Lower leg skin (tissue), 4 donors: ENCODE results near the gene DOC2A. TPM values are rescaled to one million over a fixed set of nuclear protein-coding genes. Genes with fewer than 3 reads are reported as not detected.
"Not testable (repeated sequence)": the region's sequence is repeated elsewhere in the genome, so short reads cannot be mapped to it uniquely, and the experiment has no call there.

Experiments used
- DNase-seq, 2 donors: peaks; one replicate each; pipeline ENCODE4 v3.0.0-alpha.2; 2019; ENCODE audit warnings: low spot score in 2 of 2
- H3K4me3 ChIP-seq: fragments of 200-600 bp; sonication (generic); 2 replicates; pipeline ENCODE4 v1.5.1; 2017; ENCODE audit warnings: mild to moderate bottlenecking, low read depth; ENCODE audit not compliant: poor library complexity, severe bottlenecking
- CTCF ChIP-seq, 3 donors: fragments of 450-650 bp; IDR thresholded peaks; one replicate each; pipeline ENCODE4 v1.5.1; 2016; ENCODE audit warnings: antibody characterized with exemption in 3 of 3, mild to moderate bottlenecking in 3 of 3, moderate library complexity in 2 of 3
- POLR2A ChIP-seq, 2 donors: fragments of 450-650 bp; IDR thresholded peaks; one replicate each; pipeline ENCODE4 v1.6.1; 2016 to 2017; ENCODE audit warnings: antibody characterized with exemption in 2 of 2, mild to moderate bottlenecking in 1 of 2, moderate library complexity in 1 of 2
- WGBS, 2 donors: methylation state at CpG; one replicate each; pipeline ENCODE4 v1.1.5; 2018; 5-methylcytosine and 5-hydroxymethylcytosine counted together
- intact Hi-C: fragments of 100-400 bp; cut with DNase I; formaldehyde crosslinking; loops from one replicate; pipeline ENCODE4 v1.15.0; 2023; ENCODE audit warnings: low total_unique reads
- total RNA-seq, 4 donors: library from RNA; depleted of rRNA; stranded (reverse); fragments of >200 nt; gene quantifications; one replicate each; pipeline ENCODE4 v1.1.0, GENCODE V29; 2016

Gene DOC2A
- total RNA-seq, 4 donors from 2014 or later = 0.21 to 2.6 (median 0.69) TPM; not detected in 1

- TF ChIP-seq POLR2A (IDR thresholded peaks at IDR 0.05) = no peak
- no peak for TF ChIP-seq CTCF (IDR thresholded peaks at IDR 0.05)
- intact Hi-C loops = loop anchor here (5.0 kb wide), 1 partner anchor 101 kb away; no protein-coding TSS in a partner anchor
- H3K4me3 ChIP-seq = no peak overlapping the region
- 55% methylated on average over 10 of the region's 10 CpGs for WGBS, 2 donors
- DNase-seq = no peak
These were observed 49.7 kb downstream of the DOC2A start for GRCh38 chr16:29961127-29961478.

- DNase-seq, H3K4me3 ChIP-seq: not testable (repeated sequence)
- intact Hi-C loops = loop anchor here (5.0 kb wide), 1 partner anchor 102 kb away; no protein-coding TSS in a partner anchor
- 89% methylated on average over 4 of the region's 4 CpGs for WGBS, 2 donors
These were observed 51.0 kb downstream of the DOC2A start for GRCh38 chr16:29959821-29960220.

GRCh38 chr16:29959293-29959692, 51.5 kb downstream of the DOC2A start:
- DNase-seq = no peak
- no peak overlapping the region for H3K4me3 ChIP-seq
- intact Hi-C loops = no loop called here
- TF ChIP-seq CTCF (IDR thresholded peaks at IDR 0.05) (no peak), POLR2A (IDR thresholded peaks at IDR 0.05) (no peak)
- WGBS, 2 donors = 94 to 95% methylated on average over 8 of the region's 9 CpGs

- DNase-seq = no peak
- H3K4me3 ChIP-seq = no peak overlapping the region
- WGBS, 2 donors = 87 to 90% methylated on average over 5 of the region's 5 CpGs
- intact Hi-C loops = no loop called here
- no peak for TF ChIP-seq POLR2A (IDR thresholded peaks at IDR 0.05)
- no peak for TF ChIP-seq CTCF (IDR thresholded peaks at IDR 0.05)
These were observed 52.1 kb downstream of the DOC2A start for GRCh38 chr16:29958756-29959155.

Other genes with a start within 250 kb of the DOC2A start
- gene ZG16, start 232.8 kb downstream of the DOC2A start, total RNA-seq = not detected
- gene KIF22, start 220.3 kb downstream of the DOC2A start, total RNA-seq = 10 to 100 TPM; 36.8 to 81.2 (median 44.9) TPM
- 100 to 1,000 TPM in 1 of 4 donors, 10 to 100 TPM in 3; 62.1 to 101 (median 84.8) TPM for gene MAZ, start 204.5 kb downstream of the DOC2A start, total RNA-seq
- 1 to 10 TPM in 3 of 4 donors, not detected in 1; 1.1 to 3.6 (median 1.4) TPM for gene PRRT2, start 198.8 kb downstream of the DOC2A start, total RNA-seq
- gene PAGR1, start 194.9 kb downstream of the DOC2A start, total RNA-seq = 10 to 100 TPM; 28.0 to 33.5 (median 32.1) TPM
- 10 to 100 TPM; 58.2 to 94.1 (median 70.4) TPM for gene MVP, start 190.6 kb downstream of the DOC2A start, total RNA-seq
- 100 to 1,000 TPM in 3 of 4 donors, 10 to 100 TPM in 1; 83.4 to 122 (median 108) TPM for gene CDIPT, start 147.8 kb downstream of the DOC2A start, total RNA-seq
- 100 to 1,000 TPM in 1 of 4 donors, 1 to 10 TPM in 3; 1.4 to 100 (median 3.1) TPM for gene SEZ6L2, start 111.5 kb downstream of the DOC2A start, total RNA-seq
- not detected for gene ASPHD1, start 110.5 kb downstream of the DOC2A start, total RNA-seq
- 10 to 100 TPM; 19.7 to 34.4 (median 26.0) TPM for gene KCTD13, start 84.8 kb downstream of the DOC2A start, total RNA-seq
- gene TMEM219, start 48.9 kb downstream of the DOC2A start, total RNA-seq = 100 to 1,000 TPM; 118 to 143 (median 130) TPM
- gene TAOK2, start 37.2 kb downstream of the DOC2A start, total RNA-seq = 10 to 100 TPM; 35.5 to 47.9 (median 38.1) TPM
- gene HIRIP3, start 15.4 kb downstream of the DOC2A start, total RNA-seq = 10 to 100 TPM; 13.7 to 28.9 (median 21.5) TPM
- 100 to 1,000 TPM in 1 of 4 donors, 10 to 100 TPM in 3; 40.9 to 157 (median 61.8) TPM for gene INO80E, start 14.8 kb downstream of the DOC2A start, total RNA-seq
- not detected for gene C16orf92, start 12.2 kb upstream of the DOC2A start, total RNA-seq
- gene TLCD3B, start 20.2 kb upstream of the DOC2A start, total RNA-seq = not detected
- 100 to 1,000 TPM; 836 to 988 (median 910) TPM for gene ALDOA, start 54.7 kb upstream of the DOC2A start, total RNA-seq
- gene PPP4C, start 65.0 kb upstream of the DOC2A start, total RNA-seq = 10 to 100 TPM; 53.3 to 75.4 (median 67.4) TPM
- 1 to 10 TPM; 2.6 to 7.2 (median 3.8) TPM for gene TBX6, start 80.9 kb upstream of the DOC2A start, total RNA-seq
- gene YPEL3, start 85.2 kb upstream of the DOC2A start, total RNA-seq = 100 to 1,000 TPM; 185 to 351 (median 229) TPM
- 10 to 100 TPM in 3 of 4 donors, 1 to 10 TPM in 1; 7.4 to 15.2 (median 11.6) TPM for gene GDPD3, start 102.5 kb upstream of the DOC2A start, total RNA-seq
- 10 to 100 TPM; 39.6 to 62.3 (median 49.6) TPM for gene MAPK3, start 112.2 kb upstream of the DOC2A start, total RNA-seq
- gene CORO1A, start 172.6 kb upstream of the DOC2A start, total RNA-seq = 10 to 100 TPM; 16.7 to 44.4 (median 27.0) TPM
- gene BOLA2B, start 182.6 kb upstream of the DOC2A start, total RNA-seq = 100 to 1,000 TPM in 3 of 4 donors, 10 to 100 TPM in 1; 87.6 to 199 (median 147) TPM
- gene SLX1A, start 182.8 kb upstream of the DOC2A start, total RNA-seq = 10 to 100 TPM; 22.1 to 68.1 (median 45.3) TPM
- gene SULT1A3, start 188.2 kb upstream of the DOC2A start, total RNA-seq = 10 to 100 TPM in 2 of 4 donors, 1 to 10 TPM in 2; 2.0 to 19.3 (median 11.3) TPM
- 1 to 10 TPM; 1.4 to 2.4 (median 1.7) TPM for gene NPIPB13, start 237.5 kb upstream of the DOC2A start, total RNA-seq